Measurements from ENCODE around the gene OR51E1.

Gene OR51E1

DNA sequence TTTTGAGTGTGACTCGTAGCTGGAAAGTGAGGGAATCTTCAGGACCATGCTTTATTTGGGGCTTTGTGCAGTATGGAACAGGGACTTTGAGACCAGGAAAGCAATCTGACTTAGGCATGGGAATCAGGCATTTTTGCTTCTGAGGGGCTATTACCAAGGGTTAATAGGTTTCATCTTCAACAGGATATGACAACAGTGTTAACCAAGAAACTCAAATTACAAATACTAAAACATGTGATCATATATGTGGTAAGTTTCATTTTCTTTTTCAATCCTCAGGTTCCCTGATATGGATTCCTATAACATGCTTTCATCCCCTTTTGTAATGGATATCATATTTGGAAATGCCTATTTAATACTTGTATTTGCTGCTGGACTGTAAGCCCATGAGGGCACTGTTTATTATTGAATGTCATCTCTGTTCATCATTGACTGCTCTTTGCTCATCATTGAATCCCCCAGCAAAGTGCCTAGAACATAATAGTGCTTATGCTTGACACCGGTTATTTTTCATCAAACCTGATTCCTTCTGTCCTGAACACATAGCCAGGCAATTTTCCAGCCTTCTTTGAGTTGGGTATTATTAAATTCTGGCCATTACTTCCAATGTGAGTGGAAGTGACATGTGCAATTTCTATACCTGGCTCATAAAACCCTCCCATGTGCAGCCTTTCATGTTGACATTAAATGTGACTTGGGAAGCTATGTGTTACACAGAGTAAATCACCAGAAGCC, 11.0 kb downstream of the OR51E1 start:
- DNase-seq (ENCODE audit: low read depth in 2 of 2): no peak

DNA sequence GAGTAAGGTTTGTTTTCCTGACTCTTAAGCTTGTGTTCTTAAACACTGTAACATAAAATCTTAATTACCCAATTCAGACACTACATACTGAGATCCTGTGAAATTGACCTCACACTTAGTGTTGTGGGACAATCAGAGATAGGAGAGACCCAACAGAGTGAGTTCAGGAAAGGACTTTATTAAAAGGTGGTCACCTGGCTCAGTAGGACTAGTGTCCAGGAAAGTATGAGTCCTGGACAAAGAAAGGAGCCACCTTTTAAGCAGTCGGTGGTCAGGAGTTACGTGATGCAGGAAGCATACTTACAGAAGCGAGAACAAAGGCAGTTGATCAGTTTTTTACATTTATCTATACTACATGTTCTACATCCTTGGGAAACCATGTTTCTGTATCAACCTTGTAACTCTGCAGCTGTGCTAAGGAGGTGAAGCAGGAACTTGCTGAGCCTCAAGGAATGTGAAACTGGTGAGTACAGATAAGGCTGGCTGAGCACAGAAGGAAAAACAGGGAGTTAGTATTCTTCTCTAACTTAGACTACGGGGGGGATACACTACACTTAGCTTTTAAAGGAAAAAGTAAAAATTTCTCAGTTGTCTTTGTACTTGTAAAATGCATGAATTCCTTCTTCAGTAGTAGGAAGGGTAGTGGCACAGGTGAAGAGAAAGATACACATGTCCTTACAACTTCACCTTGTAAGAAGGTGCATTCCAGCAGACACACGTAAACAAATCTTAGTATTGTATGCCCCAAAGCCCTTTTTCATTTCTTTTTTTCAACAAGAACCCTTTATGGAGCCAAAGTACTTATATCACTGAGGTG, 15.1 kb downstream of the OR51E1 start:
- no peak for DNase-seq (ENCODE audit: low read depth in 2 of 2)

DNA sequence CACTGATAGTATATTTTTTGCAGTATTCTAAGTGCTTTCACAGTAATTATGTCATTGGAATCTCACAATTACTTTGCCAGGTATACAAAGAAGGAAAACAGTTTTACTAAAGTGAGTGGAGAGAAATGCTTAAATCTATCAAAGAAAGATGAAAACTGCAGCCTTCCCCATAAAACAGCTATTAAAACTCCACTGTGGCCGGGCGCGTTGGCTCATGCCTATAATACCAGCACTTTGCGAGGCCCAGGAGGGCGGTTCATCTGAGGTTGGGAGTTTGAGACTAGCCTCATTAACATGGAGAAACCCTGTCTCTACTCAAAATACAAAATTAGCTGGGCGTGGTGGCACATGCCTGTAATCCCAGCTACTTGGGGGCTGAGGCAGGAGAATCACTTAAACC, 19.1 kb downstream of the OR51E1 start:
- DNase-seq (ENCODE audit: low read depth in 2 of 2): no peak

DNA sequence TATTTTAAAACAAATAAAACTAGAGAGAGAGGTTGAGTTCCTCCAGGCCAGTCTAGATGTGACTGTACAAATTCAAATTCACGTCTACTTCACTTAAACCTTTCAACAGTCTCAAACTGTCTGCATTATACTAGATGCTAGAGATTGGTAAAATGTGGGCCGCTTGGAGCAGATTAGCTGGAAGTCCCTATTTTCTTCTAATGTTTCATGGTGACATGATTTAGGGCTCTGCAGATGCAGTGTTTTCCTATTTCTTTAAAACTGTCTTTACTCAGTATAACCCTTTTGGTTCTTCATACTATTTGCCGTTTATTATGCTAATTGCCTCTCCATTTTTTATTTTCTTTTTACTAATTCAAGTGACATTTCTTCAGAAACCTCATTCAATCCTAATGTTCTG, 20.4 kb downstream of the OR51E1 start:
- DNase-seq (ENCODE audit: low read depth in 2 of 2): no peak

DNA sequence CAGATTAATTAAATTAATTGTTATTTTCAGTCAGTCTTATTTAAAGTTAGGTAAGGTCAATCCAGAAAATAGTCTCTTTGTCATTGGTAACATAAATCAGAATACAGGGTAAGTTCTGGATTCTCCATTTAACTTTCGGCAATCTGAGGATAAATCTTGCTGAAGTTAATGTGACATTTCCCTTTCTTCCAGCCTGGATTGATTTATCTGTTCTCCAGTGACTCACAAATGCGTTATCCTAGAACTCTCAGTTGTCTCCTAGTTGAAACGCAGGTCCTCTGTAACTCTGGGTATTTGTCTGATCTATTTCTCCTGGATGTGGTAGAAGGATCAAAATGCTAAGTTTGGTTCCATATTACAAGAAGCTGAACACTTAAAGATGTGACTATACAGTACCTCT, 21.0 kb downstream of the OR51E1 start:
- DNase-seq (ENCODE audit: low read depth in 2 of 2): no peak

DNA sequence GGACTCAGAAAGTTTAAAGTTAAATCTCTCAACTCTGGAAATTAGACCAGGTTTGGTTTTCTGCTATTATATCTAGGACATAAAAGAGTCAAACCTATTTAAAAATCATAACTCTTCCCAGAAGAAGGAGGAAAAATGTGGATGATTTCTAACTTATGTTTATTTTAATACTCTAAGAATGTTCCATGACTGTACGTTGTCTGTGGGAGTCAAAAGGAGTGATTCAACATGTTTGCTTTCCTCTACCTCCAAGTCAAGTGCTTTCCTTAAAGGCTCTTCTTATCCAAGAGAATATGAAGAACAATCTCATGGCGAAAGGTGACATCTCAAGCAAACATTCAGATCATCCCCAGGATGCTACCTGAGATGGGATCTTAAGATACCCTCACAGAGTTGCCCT, 21.6 kb downstream of the OR51E1 start:
- DNase-seq (ENCODE audit: low read depth in 2 of 2): no peak

DNA sequence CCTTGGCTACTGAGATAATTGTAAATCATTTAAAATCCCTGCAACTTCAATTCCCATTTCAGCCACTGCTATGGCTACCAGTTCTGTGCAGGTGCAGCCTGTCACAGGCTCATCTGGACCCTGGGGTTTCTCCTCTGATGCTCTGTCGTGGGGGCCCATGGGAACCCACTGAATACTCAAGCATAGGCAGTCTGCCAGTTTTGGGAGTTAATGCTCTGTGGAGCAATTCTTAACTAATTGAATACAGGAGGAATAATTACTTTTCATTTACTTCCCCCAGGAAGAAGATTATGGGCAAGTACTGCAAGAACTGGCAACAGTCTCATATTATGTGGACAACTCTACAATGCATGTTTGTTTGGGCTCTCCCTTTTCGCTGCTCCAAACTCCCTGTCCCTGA, 28.0 kb downstream of the OR51E1 start:
- no peak for DNase-seq (ENCODE audit: low read depth in 2 of 2)

DNA sequence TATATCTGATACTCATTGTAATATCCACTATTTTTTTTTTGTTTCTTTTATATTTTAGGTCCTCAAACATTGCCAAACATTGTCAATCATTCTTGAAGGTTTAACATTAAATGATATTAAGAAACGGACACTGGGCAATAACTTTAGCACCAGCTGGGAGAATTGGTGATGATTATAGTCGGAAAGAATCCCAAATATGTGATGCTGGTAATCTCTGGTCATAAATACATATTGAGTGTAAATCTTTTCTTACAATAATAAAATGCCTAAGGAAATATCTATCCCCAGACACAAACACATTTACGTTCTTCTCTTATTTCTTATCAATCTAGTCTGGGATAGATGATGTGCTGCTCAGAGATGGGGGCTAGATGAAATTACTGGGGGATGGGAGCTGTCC, 28.7 kb downstream of the OR51E1 start:
- no peak for DNase-seq (ENCODE audit: low read depth in 2 of 2)

DNA sequence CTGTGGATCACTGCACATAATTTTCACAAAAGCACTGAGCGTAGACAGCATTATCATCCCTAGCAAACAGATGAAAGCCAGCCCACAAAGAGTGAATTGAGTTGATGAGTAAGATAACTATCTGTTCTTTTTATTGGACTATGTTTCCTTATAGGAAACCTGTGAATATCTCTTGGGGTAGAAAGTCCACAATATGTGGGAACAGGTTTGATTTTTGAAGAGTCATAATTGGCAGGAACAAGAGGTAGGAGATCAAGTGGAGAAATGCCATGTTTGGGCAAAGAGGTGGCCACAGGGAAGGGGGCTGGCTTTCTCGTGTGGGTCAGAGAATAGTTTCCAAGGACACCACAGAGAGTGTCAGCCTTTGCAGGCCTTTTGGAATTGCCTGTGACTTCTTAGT, 30.0 kb downstream of the OR51E1 start:
- DNase-seq (ENCODE audit: low read depth in 2 of 2): no peak

DNA sequence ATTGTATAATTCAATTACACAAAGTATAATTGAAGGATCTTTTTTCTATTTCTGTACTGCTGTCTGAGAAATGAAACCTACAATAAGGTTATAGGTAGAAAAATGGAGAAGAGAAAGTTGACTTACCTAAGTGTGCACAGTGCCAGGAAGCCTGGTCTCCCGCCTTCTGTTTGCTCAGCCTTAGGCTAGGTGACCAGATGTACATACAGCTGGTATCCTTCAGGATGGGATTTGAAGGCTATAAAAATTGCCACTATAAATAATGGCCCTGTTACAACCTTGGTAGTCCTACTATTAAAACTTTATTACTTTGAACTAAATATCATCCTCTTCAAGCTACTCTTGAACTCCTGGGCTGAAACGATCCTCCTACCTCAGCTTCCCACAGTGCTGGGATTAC, 34.2 kb downstream of the OR51E1 start:
- DNase-seq (ENCODE audit: low read depth in 2 of 2): no peak

DNA sequence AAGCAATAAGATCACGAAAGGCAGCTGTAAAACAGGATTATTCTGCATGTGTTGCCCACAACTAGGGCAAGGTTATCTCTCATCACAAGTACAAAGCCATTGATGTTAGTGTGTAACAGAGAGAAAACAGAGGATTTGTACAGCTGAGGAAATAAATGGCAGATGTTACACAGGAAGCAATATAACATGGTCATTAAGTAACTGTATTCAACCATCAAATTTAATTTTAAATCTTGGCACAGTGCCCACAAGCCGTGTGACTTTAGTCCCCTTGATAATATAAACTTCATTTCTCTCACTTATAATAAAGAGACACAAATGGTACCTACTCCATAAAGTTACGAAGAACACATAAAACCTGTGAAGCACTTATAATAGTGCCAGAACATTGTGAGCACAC, 36.6 kb downstream of the OR51E1 start:
- no peak for DNase-seq (ENCODE audit: low read depth in 2 of 2)

DNA sequence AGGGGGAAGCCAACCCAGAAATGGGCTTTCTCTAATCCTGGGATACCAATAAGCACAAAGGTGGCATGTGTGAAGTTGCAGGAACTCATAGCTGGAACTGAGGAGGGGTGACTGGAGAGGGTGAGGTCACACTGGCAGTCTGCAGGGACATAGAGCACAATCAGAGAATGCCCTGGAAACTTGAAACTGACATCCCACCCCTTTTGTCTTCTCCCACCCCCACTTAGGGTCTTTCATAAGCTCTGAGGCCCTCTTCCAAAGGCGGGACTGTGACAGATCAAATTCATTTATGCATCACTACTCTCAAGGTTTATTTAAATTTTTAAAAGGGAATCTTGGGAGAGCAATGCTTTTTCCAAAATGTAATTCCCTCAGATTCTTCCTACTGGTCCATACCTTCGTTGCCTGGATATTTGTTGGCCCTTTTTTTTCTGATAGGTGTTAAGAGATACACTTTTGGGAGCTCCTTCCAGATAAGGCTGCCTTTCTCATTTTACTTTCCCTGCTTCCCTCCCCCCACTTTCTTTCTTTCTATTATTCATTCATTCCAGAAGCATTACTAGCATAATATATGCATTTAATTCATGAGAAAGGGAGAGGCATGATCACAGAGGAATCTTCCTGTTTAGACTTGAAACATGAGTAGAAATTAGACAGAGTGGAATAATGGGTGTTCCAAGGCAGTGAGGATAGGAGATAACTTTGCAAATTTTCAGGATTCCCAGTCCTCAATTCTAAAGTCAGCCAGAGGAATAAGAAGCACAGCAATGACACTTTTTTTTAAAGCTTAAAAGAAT, 39.0 kb downstream of the OR51E1 start:
- no peak for DNase-seq (ENCODE audit: low read depth in 2 of 2)

DNA sequence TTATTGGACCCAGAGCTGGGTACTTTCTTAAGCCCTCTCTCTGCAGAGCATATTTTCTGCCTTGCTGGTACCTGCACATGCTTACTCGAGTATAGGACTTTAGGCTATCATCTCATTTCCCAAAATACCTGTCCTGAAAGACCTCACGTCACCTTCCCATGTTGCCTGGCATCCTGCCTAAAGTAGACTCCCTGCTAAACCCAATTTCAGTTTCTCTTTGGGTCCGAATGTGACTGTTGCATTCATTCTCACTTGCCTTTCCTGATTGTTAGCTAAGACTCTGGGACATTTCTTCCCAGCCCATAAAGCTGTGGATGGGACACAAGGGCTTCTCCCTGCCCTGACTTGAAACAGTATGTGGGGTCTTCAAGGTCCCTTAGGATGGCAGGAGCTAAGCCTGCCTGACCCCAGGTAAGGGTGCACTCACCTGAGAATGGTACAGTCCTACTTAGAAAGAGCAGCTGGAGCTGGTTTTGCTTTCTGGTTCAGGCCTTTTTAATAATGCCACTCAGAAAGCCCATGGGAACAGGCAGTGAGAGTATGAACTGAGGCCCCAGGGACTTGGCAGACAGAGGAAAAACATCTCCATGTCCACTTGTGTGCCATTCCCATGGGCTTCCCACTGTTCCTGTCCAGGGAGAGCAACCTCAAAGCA, 41.0 kb downstream of the OR51E1 start:
- DNase-seq (ENCODE audit: low read depth in 2 of 2): no peak

DNA sequence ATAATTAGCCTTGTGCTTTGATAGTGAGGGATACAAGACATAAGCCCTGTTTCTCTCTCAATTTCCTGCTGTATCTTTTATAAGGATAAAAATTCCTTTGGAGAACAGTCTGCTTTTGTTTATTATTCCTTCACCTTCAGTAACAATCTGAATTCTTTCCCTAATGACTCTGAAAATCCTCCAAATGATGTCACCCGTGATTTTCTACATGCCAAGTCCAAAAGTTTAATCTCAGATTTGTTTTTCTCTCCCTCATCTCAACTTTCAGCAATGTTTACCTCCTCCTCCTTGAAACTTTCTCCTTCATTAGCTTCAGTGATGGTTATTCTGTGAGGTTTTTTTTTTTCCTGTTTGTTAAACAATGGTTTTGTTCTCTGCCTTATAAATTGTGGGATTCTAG, 51.7 kb downstream of the OR51E1 start:
- DNase-seq (ENCODE audit: low read depth in 2 of 2): no peak

DNA sequence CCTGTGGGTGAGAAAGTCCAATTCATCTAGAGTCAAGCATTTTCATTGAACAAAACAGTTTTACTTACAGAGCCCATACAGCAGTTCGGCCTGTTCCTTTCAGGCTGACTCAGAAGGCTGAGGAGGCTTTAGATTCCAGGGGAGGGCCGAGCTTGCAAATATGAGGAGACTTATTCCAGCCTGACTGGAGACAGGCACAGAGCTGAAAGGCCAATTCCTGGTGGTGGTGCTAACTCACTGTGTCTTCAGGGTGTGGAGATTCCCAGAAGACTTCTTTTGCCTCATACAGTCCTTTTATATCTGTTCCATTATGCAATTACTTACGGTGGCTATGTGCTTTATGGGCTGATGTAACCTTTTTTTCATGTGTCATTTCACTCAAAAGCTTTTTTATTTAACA, 53.8 kb downstream of the OR51E1 start, which contains the start of gene OR51E2:
Gene OR51E2, minus strand, starts transcription at position 269 of the 400 bp plus-strand sequence. CDS start 15,142 bp downstream, outside the sequence.
- DNase-seq (ENCODE audit: low read depth in 2 of 2): no peak

DNA sequence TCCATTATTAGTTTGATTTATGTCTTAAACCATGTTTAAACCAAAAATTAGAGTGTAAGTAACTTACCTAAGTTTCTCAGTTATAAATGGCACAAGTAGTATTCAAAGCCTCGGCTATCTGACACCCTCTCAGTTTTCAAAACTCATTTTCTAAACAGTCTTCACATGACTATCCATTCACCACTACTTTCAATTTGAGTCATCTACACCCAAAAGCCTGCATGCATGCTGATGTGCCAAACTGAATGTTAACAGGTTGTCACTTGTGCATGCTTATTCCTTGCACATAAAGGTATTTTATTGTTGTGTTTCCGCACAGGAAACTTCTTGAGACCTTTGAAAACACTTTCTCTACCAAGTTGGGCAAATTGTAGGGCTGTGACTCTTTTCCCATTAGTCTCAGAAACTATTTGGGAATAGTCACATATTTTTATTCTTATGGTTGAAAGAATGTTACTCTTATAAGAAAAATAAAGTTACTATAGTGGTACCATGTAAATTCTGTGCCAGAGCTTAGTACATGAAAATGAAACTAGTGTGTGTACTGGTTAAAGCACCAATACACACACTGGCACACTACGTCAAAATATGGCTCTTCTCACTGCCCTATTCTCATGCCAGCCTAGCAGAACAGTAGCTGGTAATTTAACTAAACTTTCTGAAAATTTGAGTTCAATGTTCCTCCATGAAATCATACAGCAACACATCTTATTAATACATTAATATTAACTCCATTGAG, 56.1 kb downstream of the OR51E1 start:
- DNase-seq (ENCODE audit: low read depth in 2 of 2): no peak

DNA sequence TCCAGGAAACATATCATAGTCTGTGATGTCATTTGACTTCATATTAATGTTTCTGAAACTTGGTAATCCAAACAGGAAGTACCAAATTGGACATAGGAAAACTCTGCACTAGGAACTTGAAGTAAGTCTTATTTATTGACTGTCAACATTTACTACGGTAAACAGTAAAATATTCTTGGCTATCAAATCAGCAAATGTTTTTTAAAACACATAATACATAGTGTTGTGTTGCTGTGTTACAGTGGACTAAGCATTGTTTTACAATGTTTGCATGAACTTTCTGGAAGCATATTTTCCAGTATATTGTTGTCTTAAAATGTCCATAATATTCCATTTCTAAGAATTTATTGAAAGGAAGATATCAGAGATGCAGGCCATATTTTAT, 56.6 kb downstream of the OR51E1 start:
- no peak for DNase-seq (ENCODE audit: low read depth in 2 of 2)

DNA sequence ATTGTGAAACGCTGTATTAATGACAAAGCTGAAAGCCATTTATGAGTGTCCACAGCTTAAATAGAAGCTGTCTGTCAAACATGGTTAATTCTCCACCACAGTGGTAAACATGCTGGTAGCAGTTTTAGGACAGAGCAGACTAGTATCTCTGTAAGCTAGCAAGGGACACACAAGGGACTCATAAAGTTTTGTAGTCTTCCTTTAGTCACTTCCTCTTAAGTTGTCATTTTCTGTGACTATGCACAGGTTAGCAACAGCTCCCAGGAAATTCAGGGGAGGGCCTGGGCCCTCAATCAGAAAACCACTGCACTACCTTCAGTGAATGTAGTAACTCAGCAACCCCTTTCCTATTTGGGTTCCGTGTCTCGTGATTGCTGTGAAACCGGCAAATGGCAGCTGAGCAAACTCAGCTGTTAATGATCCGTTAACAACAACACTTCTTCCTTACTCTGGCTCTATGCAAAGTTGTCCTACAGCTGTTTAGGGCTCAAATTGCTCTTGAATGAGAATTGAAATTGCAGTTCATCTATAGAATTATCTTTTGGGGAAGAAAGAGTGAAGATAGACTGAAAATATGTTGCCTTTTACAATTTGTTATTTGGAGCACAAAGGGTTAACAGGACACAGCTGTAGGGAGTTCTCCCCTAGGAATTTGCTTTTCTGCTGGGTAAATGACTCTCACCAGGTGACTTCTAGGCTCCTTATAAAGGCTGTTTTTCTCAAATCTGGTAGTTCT, 60.4 kb downstream of the OR51E1 start, which contains the start of gene MMP26:
Gene MMP26, plus strand, starts transcription at position 731 of the 736 bp plus-strand sequence.
- DNase-seq (ENCODE audit: low read depth in 2 of 2): no peak

DNA sequence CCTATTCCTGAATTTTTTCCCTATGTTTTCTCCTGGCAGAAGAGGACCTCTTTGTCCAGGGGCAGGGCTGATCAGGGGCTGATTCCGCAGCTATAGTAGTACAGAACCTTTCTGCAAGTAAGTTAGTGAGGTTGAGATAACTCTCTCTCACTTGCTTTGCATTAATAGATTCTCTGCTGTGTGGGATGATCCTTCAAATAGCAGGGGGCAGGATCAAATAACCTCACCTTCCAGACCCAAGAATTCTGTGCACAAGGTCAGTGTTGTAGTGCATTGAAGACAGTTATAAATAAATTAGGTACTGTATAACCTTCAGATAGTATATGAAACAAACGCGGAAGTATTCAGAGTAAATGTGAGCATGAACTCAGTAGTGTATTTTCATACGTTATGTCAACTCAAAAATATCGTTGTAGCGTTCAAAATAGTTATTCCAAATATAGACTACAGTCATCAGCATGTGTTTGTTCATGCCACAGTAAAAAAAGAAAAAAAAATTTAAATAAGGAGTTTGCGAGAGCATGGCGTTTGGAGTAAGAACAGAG, 61.1 kb downstream of the OR51E1 start:
- DNase-seq (ENCODE audit: low read depth in 2 of 2): no peak
